PC-9 (cell line): ENCODE data around the gene IL10RB. TPM values are rescaled to one million over a fixed set of nuclear protein-coding genes. Genes with fewer than 3 reads are reported as not detected.

Experiments
- BruUV-seq: library from RNA; stranded (reverse); fragments of 400-500 nt; replicated peaks from 2 replicates; lab custom pipeline; 2021; lab: Mats Ljungman, UMichigan
- CTCF ChIA-PET: fragments of 300-600 bp; sonication (Branson Sonifier 250); formaldehyde crosslinking; loops from one replicate; lab custom pipeline; 2022; ENCODE audit warnings: antibody characterized with exemption; lab: Charles Lee
- POLR2A ChIA-PET: fragments of 300-600 bp; sonication (Branson Sonifier 250); formaldehyde crosslinking; loops from one replicate; lab custom pipeline; 2022; ENCODE audit warnings: antibody characterized with exemption; ENCODE audit not compliant: unreplicated experiment; lab: Charles Lee
- DNase-seq, 2 experiments: peaks; one replicate each; pipeline versions ENCODE4 v3.0.0 to v3.0.0-alpha.2; 2015 to 2022; ENCODE audit warnings: mixed read lengths in 1 of 2
- H2AFZ ChIP-seq: fragments of 200-600 bp; sonication (generic); 2 replicates; pipeline ENCODE4 v1.8.1; 2017; ENCODE audit warnings: antibody characterized with exemption
- H3F3A ChIP-seq: fragments of 200-600 bp; sonication (generic); 2 replicates; pipeline ENCODE4 v1.8.1; 2017; ENCODE audit warnings: antibody characterized with exemption, mild to moderate bottlenecking, low read depth; ENCODE audit not compliant: insufficient read depth
- H3K27ac ChIP-seq: fragments of 200-600 bp; sonication (generic); 2 replicates; pipeline ENCODE4 v1.6.1; 2016; ENCODE audit warnings: mixed run types
- H3K27me3 ChIP-seq: fragments of 200-600 bp; sonication (generic); 2 replicates; pipeline ENCODE4 v1.6.1; 2016; ENCODE audit warnings: low read depth, mixed run types; ENCODE audit not compliant: insufficient read depth
- H3K36me3 ChIP-seq: fragments of 200-600 bp; sonication (generic); 2 replicates; pipeline ENCODE4 v1.6.1; 2016; ENCODE audit warnings: low read depth, mixed run types
- H3K4me1 ChIP-seq: fragments of 200-600 bp; sonication (generic); replicated peaks from 2 replicates; pipeline ENCODE4 v1.6.1; 2016; ENCODE audit warnings: mixed run types; ENCODE audit not compliant: insufficient read depth
- H3K4me2 ChIP-seq: fragments of 200-600 bp; sonication (generic); 2 replicates; pipeline ENCODE4 v1.6.1; 2017; ENCODE audit warnings: mixed run types
- H3K4me3 ChIP-seq: fragments of 200-600 bp; sonication (generic); 2 replicates; pipeline ENCODE4 v1.6.1; 2016; ENCODE audit warnings: mixed run types
- H3K79me2 ChIP-seq: fragments of 200-600 bp; sonication (generic); 2 replicates; pipeline ENCODE4 v1.6.1; 2017; ENCODE audit warnings: low read depth, mixed run types
- H3K9me2 ChIP-seq: fragments of 200-600 bp; sonication (generic); 2 replicates; pipeline ENCODE4 v1.8.1; 2017; ENCODE audit warnings: mild to moderate bottlenecking; ENCODE audit not compliant: insufficient read depth
- H3K9me3 ChIP-seq: fragments of 200-600 bp; sonication (generic); 2 replicates; pipeline ENCODE4 v1.8.1; 2016; ENCODE audit warnings: low read depth; ENCODE audit not compliant: insufficient read depth
- H4K20me1 ChIP-seq: fragments of 200-600 bp; sonication (generic); 2 replicates; pipeline ENCODE4 v1.8.1; 2017; ENCODE audit not compliant: insufficient read depth
- CTCF ChIP-seq: fragments of 200-600 bp; sonication (generic); conservative IDR thresholded peaks from 2 replicates; pipeline ENCODE4 v1.6.1; 2017; ENCODE audit warnings: mixed run types, antibody characterized with exemption, mild to moderate bottlenecking, moderate library complexity
- EZH2 ChIP-seq: fragments of 200-600 bp; sonication (generic); IDR thresholded peaks from 2 replicates; pipeline ENCODE4 v1.8.0; 2017; ENCODE audit warnings: antibody characterized with exemption, low read depth
- intact Hi-C: fragments of 100-400 bp; cut with micrococcal nuclease; formaldehyde crosslinking; loops from one replicate; pipeline ENCODE4 v1.10.0; 2022; ENCODE audit not compliant: unreplicated experiment
- total RNA-seq: library from RNA; stranded (reverse); gene quantifications from 2 replicates; pipeline ENCODE4 v1.2.3, GENCODE V29; 2021

The IL10RB gene
- total RNA-seq, 1 experiment from 2014 or later = 18.3 TPM

- peak within 1 kb of the TSS; percentile 99 for H2AFZ ChIP-seq
- peak within 1 kb of the TSS; percentile 97 for H3K4me3 ChIP-seq
- peak within 1 kb of the TSS; percentile 78 for H3K27ac ChIP-seq
- no peaks in the 10 kb centered on the region for H3K36me3 ChIP-seq
- no peaks in the 10 kb centered on the region for H3K27me3 ChIP-seq
- no peaks in the 10 kb centered on the region for H3K9me3 ChIP-seq
- no peaks in the 10 kb centered on the region for H3F3A ChIP-seq
- peaks cover 10% of the 10 kb centered on the region; the same call in 1 of the 2 replicates for H3K4me1 ChIP-seq
- no peaks in the 10 kb centered on the region for H4K20me1 ChIP-seq
- no peaks in the 10 kb centered on the region for H3K9me2 ChIP-seq
- intact Hi-C loops = loop anchor here (5.0 kb wide), 1 partner anchor 57 kb away; the partner anchor contains the start of gene IL10RB
- ChIA-PET CTCF (interaction anchor here (0.6 to 0.7 kb wide), 5 partner anchors 49 to 700 kb away, joined by 3 to 6 read pairs (median 3); no protein-coding TSS in a partner anchor), POLR2A (interaction anchor here (0.6 to 0.7 kb wide), 7 partner anchors 16 to 1664 kb away, joined by 3 to 11 read pairs (median 6); no protein-coding TSS in a partner anchor)
- H3K79me2 ChIP-seq = peaks cover 43% of the 10 kb centered on the region
- TF ChIP-seq CTCF = no peak
- TF ChIP-seq EZH2 = no peak
- peak within 1 kb of the TSS; percentile 80 for H3K4me2 ChIP-seq
- DNase-seq = peak; percentile 80 to 92
- BruUV-seq = TSS peak; percentile 97
Measured at GRCh38 chr21:33324291-33325221, 58.4 kb downstream of the IL10RB start, which contains the start of gene IFNAR1. IFNAR1 (plus strand) TSS chr21:33324970; CDS start chr21:33325056, 86 bp downstream.

- no peaks in the 10 kb centered on the region for H4K20me1 ChIP-seq
- no peaks in the 10 kb centered on the region for H3K36me3 ChIP-seq
- peak; percentile 33 to 37 for DNase-seq
- ChIA-PET CTCF (interaction anchor here (0.6 to 0.7 kb wide), 5 partner anchors 36 to 607 kb away, joined by 3 to 11 read pairs (median 4); no protein-coding TSS in a partner anchor), POLR2A (interaction anchor here (0.6 to 0.7 kb wide), 3 partner anchors 15 to 263 kb away, joined by 3 to 7 read pairs (median 6); partner anchors contain the start of gene DONSON)
- intact Hi-C loops = loop anchor here (5.0 kb wide), 1 partner anchor 58 kb away; the partner anchor contains the start of gene IL10RB
- peak overlapping the region; percentile 63 for H3K27ac ChIP-seq
- peaks cover 44% of the 10 kb centered on the region for H3K79me2 ChIP-seq
- H3K4me3 ChIP-seq = peak overlapping the region; percentile 97
- BruUV-seq = TSS peak; percentile 62
- H2AFZ ChIP-seq = peak overlapping the region; percentile 99
- no peaks in the 10 kb centered on the region for H3K9me2 ChIP-seq
- no peaks in the 10 kb centered on the region for H3K9me3 ChIP-seq
- peaks cover 10% of the 10 kb centered on the region; the same call in 1 of the 2 replicates for H3K4me1 ChIP-seq
- TF ChIP-seq CTCF = no peak
- no peak for TF ChIP-seq EZH2
- peak overlapping the region; percentile 80 for H3K4me2 ChIP-seq
- H3K27me3 ChIP-seq = no peaks in the 10 kb centered on the region
- H3F3A ChIP-seq = no peaks in the 10 kb centered on the region
Measured at GRCh38 chr21:33325222-33326067, 59.3 kb downstream of the IL10RB start.
